H9 (cell line): ENCODE measurements around the gene SERINC1. TPM values are rescaled to one million over a fixed set of nuclear protein-coding genes. Genes with fewer than 3 reads are reported as not detected.

Source experiments
- DNase-seq: peaks from one replicate; pipeline ENCODE4 v3.0.0-alpha.2; 2017
- H2AFZ ChIP-seq: one replicate; pipeline ENCODE4 v1.6.1; 2013; ENCODE audit warnings: mild to moderate bottlenecking, low read length, control low read depth, moderate library complexity
- H2AK5ac ChIP-seq: 2 replicates; pipeline ENCODE4 v1.6.1; 2013; ENCODE audit warnings: low read length, control low read depth, mixed read lengths; ENCODE audit not compliant: insufficient read length
- H2BK120ac ChIP-seq: one replicate; pipeline ENCODE4 v1.6.1; 2013; ENCODE audit warnings: low read depth, mild to moderate bottlenecking, low read length, control low read depth, inconsistent platforms; ENCODE audit not compliant: poor library complexity, severe bottlenecking
- H2BK12ac ChIP-seq: 2 replicates; pipeline ENCODE4 v1.6.1; 2013; ENCODE audit warnings: low read length, control low read depth, mixed read lengths, low read depth; ENCODE audit not compliant: insufficient read length
- H2BK15ac ChIP-seq: 2 replicates; pipeline ENCODE4 v1.6.1; 2013; ENCODE audit warnings: low read depth, low read length, control low read depth
- H2BK20ac ChIP-seq: one replicate; pipeline ENCODE4 v1.6.1; 2013; ENCODE audit warnings: low read depth, mild to moderate bottlenecking, low read length, control low read depth, inconsistent platforms; ENCODE audit not compliant: poor library complexity, severe bottlenecking
- H2BK5ac ChIP-seq: 2 replicates; pipeline ENCODE4 v1.6.1; 2013; ENCODE audit warnings: low read length, control low read depth, mixed read lengths; ENCODE audit not compliant: insufficient read length
- H3K14ac ChIP-seq: 2 replicates; pipeline ENCODE4 v1.6.1; 2013; ENCODE audit warnings: low read length, control low read depth; ENCODE audit not compliant: insufficient read depth
- H3K18ac ChIP-seq: 2 replicates; pipeline ENCODE4 v1.6.1; 2013; ENCODE audit warnings: low read depth, mild to moderate bottlenecking, mixed read lengths, low read length, control low read depth; ENCODE audit not compliant: insufficient read length
- H3K23ac ChIP-seq: 2 replicates; pipeline ENCODE4 v1.6.1; 2013; ENCODE audit warnings: low read length, control low read depth, mixed read lengths, low read depth; ENCODE audit not compliant: insufficient read length
- H3K23me2 ChIP-seq: 2 replicates; pipeline ENCODE4 v1.6.1; 2013; ENCODE audit warnings: low read depth, mild to moderate bottlenecking, mixed read lengths, low read length, control low read depth; ENCODE audit not compliant: insufficient read length, poor library complexity, severe bottlenecking
- H3K27ac ChIP-seq: 2 replicates; pipeline ENCODE4 v1.5.1; 2013; ENCODE audit warnings: low read length, control low read depth, mixed read lengths, low read depth; ENCODE audit not compliant: insufficient read length
- H3K27me3 ChIP-seq: 2 replicates; pipeline ENCODE4 v1.6.1; 2013; ENCODE audit warnings: low read length, control low read depth, inconsistent platforms; ENCODE audit not compliant: insufficient read depth
- H3K4ac ChIP-seq: 2 replicates; pipeline ENCODE4 v1.6.1; 2013; ENCODE audit warnings: low read depth, mild to moderate bottlenecking, control low read depth, inconsistent platforms, low read length, moderate library complexity
- H3K4me1 ChIP-seq: 2 replicates; pipeline ENCODE4 v1.6.1; 2013; ENCODE audit warnings: low read length, control low read depth, inconsistent platforms; ENCODE audit not compliant: insufficient read depth
- H3K4me2 ChIP-seq: 2 replicates; pipeline ENCODE4 v1.6.1; 2013; ENCODE audit warnings: low read length, control low read depth, mixed read lengths; ENCODE audit not compliant: insufficient read length, insufficient read depth
- H3K56ac ChIP-seq: 2 replicates; pipeline ENCODE4 v1.6.1; 2013; ENCODE audit warnings: low read depth, mild to moderate bottlenecking, mixed read lengths, low read length, control low read depth; ENCODE audit not compliant: insufficient read length
- H3K79me1 ChIP-seq: 2 replicates; pipeline ENCODE4 v1.6.1; 2013; ENCODE audit warnings: low read depth, mild to moderate bottlenecking, moderate library complexity, low read length, control low read depth, inconsistent platforms; ENCODE audit not compliant: insufficient read depth, poor library complexity, severe bottlenecking
- H3K79me2 ChIP-seq: 2 replicates; pipeline ENCODE4 v1.6.1; 2013; ENCODE audit warnings: low read length, control low read depth, inconsistent platforms; ENCODE audit not compliant: insufficient read depth
- H3K9ac ChIP-seq: 2 replicates; pipeline ENCODE4 v1.6.1; 2013; ENCODE audit warnings: low read length, control low read depth, mixed read lengths; ENCODE audit not compliant: insufficient read length; ENCODE audit errors: extremely low read depth
- H3K9me3 ChIP-seq: one replicate; pipeline ENCODE4 v1.6.1; 2013; ENCODE audit warnings: low read depth, low read length, inconsistent platforms; ENCODE audit not compliant: control insufficient read depth
- H3T11ph ChIP-seq: one replicate; pipeline ENCODE4 v1.6.1; 2013; ENCODE audit warnings: mild to moderate bottlenecking, low read length, control low read depth, inconsistent platforms
- H4K20me1 ChIP-seq: one replicate; pipeline ENCODE4 v1.6.1; 2013; ENCODE audit not compliant: control insufficient read depth, insufficient read length, insufficient read depth
- H4K5ac ChIP-seq: 2 replicates; pipeline ENCODE4 v1.6.1; 2013; ENCODE audit warnings: low read depth, mild to moderate bottlenecking, mixed read lengths, low read length, control low read depth; ENCODE audit not compliant: insufficient read length
- H4K8ac ChIP-seq: replicated peaks from 2 replicates; pipeline ENCODE4 v1.6.1; 2013; ENCODE audit warnings: low read length, control low read depth, mixed read lengths, low read depth; ENCODE audit not compliant: insufficient read length
- H4K91ac ChIP-seq: 2 replicates; pipeline ENCODE4 v1.6.1; 2013; ENCODE audit warnings: low read depth, mild to moderate bottlenecking, moderate library complexity, mixed read lengths, low read length, control low read depth; ENCODE audit not compliant: insufficient read length
- H3K27ac Mint-ChIP-seq, 3 experiments: 2 replicates in 2 of 3; 3 replicates in 1 of 3; pipeline ENCODE4 v1.8.0; 2020 to 2021; ENCODE audit warnings: mixed read lengths in 3 of 3, mild to moderate bottlenecking in 1 of 3, moderate library complexity in 1 of 3
- H3K27me3 Mint-ChIP-seq: 2 replicates; pipeline ENCODE4 v1.8.0; 2021; ENCODE audit warnings: low read depth, mild to moderate bottlenecking, moderate library complexity, mixed read lengths
- H3K36me3 Mint-ChIP-seq, 3 experiments: 2 replicates in 2 of 3; 3 replicates in 1 of 3; pipeline ENCODE4 v1.8.0; 2020 to 2021; ENCODE audit warnings: low read depth in 3 of 3, mixed read lengths in 3 of 3; ENCODE audit not compliant: insufficient read depth in 1 of 3
- H3K4me1 Mint-ChIP-seq, 2 experiments: 2 replicates each; pipeline ENCODE4 v1.8.0; 2020; ENCODE audit warnings: mixed read lengths in 2 of 2
- H3K4me3 Mint-ChIP-seq, 2 experiments: 2 replicates in 1 of 2; 3 replicates in 1 of 2; pipeline ENCODE4 v1.8.0; 2020 to 2021; ENCODE audit warnings: mild to moderate bottlenecking in 2 of 2, mixed read lengths in 2 of 2, moderate library complexity in 1 of 2
- H3K9me3 Mint-ChIP-seq, 2 experiments: 2 replicates in 1 of 2; 3 replicates in 1 of 2; pipeline ENCODE4 v1.8.0; 2020; ENCODE audit warnings: mild to moderate bottlenecking in 2 of 2, mixed read lengths in 2 of 2, moderate library complexity in 1 of 2
- CTCF ChIP-seq: fragments of 200-600 bp; sonication (generic); conservative IDR thresholded peaks from 3 replicates; pipeline ENCODE4 v1.8.0; 2021; ENCODE audit warnings: antibody characterized with exemption, mild to moderate bottlenecking
- WGBS: extraction: QIAGEN DNeasy Blood & Tissue Kit; methylation state at CpG from one replicate; pipeline ENCODE4 v1.1.7; 2013; ENCODE audit warnings: missing lambda C conversion rate, low lambda C conversion rate, mixed read lengths; ENCODE audit not compliant: insufficient read length; ENCODE audit errors: extremely low coverage; 5-methylcytosine and 5-hydroxymethylcytosine counted together
- total RNA-seq: library from RNA; stranded (reverse); gene quantifications from 2 replicates; pipeline ENCODE4 v1.2.1, GENCODE V29; 2021

The SERINC1 gene
- total RNA-seq, 1 experiment from 2014 or later: 48.4 TPM

DNA sequence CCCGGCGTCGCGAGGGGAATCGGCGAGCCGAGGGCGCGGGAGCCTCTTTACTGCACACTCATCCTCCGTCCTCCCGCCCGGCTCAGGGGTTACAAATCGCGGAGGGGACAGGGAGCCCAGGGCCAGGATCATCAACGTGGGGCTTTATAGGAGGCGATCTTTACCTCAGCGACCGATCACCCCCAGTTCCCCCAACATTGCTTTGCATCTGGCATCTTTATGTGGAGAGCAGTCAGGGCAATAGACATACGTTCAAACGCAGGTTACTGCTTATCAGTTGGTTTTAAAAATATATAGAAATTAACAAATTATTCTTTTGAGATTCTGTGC is 71.5 kb downstream of the SERINC1 start:
- Mint-ChIP-seq H3K4me3 (peak overlapping the region; percentile 91 to 98), H3K4me1 (peaks cover 13 to 14% of the 10 kb centered on the region in 2 experiments), H3K27me3 (peaks cover 33% of the 10 kb centered on the region), H3K27ac (peak overlapping the region in 2 of 3 experiments; percentile 95 to 99; a peak in 5 of 7 replicates), H3K9me3 (no peaks in the 10 kb centered on the region), H3K36me3 (no peaks in the 10 kb centered on the region; a peak in 1 of 7 replicates)
- Histone ChIP-seq H4K5ac (no peak overlapping the region), H4K20me1 (no peaks in the 10 kb centered on the region), H2BK12ac (no peak overlapping the region), H3K56ac (no peak overlapping the region), H3K79me2 (peaks cover 4% of the 10 kb centered on the region; the same call in 1 of the 2 replicates), H4K8ac (no peak overlapping the region), H3K4ac (no peak overlapping the region), H3K9ac (peak overlapping the region; percentile 86), H2BK120ac (peak overlapping the region; percentile 50), H2BK5ac (no peak overlapping the region), H3K14ac (peak overlapping the region; percentile 77), H3K23me2 (no peaks in the 10 kb centered on the region), H3K4me2 (peak overlapping the region; percentile 73), H2AK5ac (no peak overlapping the region), H4K91ac (no peak overlapping the region), H3K27ac (no peak overlapping the region), H3K9me3 (no peaks in the 10 kb centered on the region), H3K4me1 (peaks cover 2% of the 10 kb centered on the region; the same call in 1 of the 2 replicates), H3K23ac (no peak overlapping the region), H2BK20ac (no peak overlapping the region), H2BK15ac (no peak overlapping the region), H3K27me3 (peaks cover 16% of the 10 kb centered on the region; the same call in 1 of the 2 replicates), H3K18ac (peak overlapping the region; percentile 74), H3T11ph (no peak overlapping the region), H2AFZ (no peak overlapping the region), H3K79me1 (peaks cover 5% of the 10 kb centered on the region)
- DNase-seq: no peak
- TF ChIP-seq CTCF: no peak
- WGBS: no CpG with 5 or more reads among the region's 20 CpGs
